IMR-90 (cell line): ENCODE results near the gene ENTREP3.

Source experiments
- CTCF ChIP-seq: conservative IDR thresholded peaks from 2 replicates; pipeline ENCODE4 v1.5.1; 2012; ENCODE audit warnings: mild to moderate bottlenecking, low read depth, low read length, improper control_type of control experiment
- ELK1 ChIP-seq: fragments of 150-350 bp; IDR thresholded peaks from 2 replicates; pipeline ENCODE4 v1.6.1; 2016; ENCODE audit warnings: low read depth, mild to moderate bottlenecking, low read length, moderate library complexity, borderline replicate concordance
- FOS ChIP-seq: fragments of 150-350 bp; IDR thresholded peaks from 2 replicates; pipeline ENCODE4 v1.6.1; 2016; ENCODE audit warnings: low read depth, low read length
- MAFK ChIP-seq: IDR thresholded peaks from 2 replicates; pipeline ENCODE4 v1.6.1; 2012; ENCODE audit warnings: low read depth, low read length, improper control_type of control experiment
- MAZ ChIP-seq: IDR thresholded peaks from 2 replicates; pipeline ENCODE4 v1.6.1; 2012; ENCODE audit warnings: low read depth, mild to moderate bottlenecking, low read length, improper control_type of control experiment, moderate library complexity, borderline replicate concordance
- MXI1 ChIP-seq: IDR thresholded peaks from 2 replicates; pipeline ENCODE4 v1.6.1; 2012; ENCODE audit warnings: low read depth, mild to moderate bottlenecking, low read length, moderate library complexity, borderline replicate concordance
- POLR2A ChIP-seq: IDR thresholded peaks from 2 replicates; pipeline ENCODE4 v1.6.1; 2012; ENCODE audit warnings: mild to moderate bottlenecking, low read depth, low read length
- RAD21 ChIP-seq: IDR thresholded peaks from 2 replicates; pipeline ENCODE4 v1.6.1; 2012; ENCODE audit warnings: low read length, improper control_type of control experiment
- RFX5 ChIP-seq: IDR thresholded peaks from 2 replicates; pipeline ENCODE4 v1.8.0; 2012; ENCODE audit warnings: low read depth, mild to moderate bottlenecking, low read length, moderate library complexity
- SMC3 ChIP-seq: fragments of 150-350 bp; IDR thresholded peaks from 2 replicates; pipeline ENCODE4 v1.6.1; 2016; ENCODE audit warnings: low read depth, mild to moderate bottlenecking, antibody characterized with exemption, low read length, moderate library complexity
- USF2 ChIP-seq: fragments of 150-350 bp; IDR thresholded peaks from 2 replicates; pipeline ENCODE4 v1.6.1; 2017; ENCODE audit warnings: mild to moderate bottlenecking, antibody characterized with exemption, low read length, low read depth

DNA sequence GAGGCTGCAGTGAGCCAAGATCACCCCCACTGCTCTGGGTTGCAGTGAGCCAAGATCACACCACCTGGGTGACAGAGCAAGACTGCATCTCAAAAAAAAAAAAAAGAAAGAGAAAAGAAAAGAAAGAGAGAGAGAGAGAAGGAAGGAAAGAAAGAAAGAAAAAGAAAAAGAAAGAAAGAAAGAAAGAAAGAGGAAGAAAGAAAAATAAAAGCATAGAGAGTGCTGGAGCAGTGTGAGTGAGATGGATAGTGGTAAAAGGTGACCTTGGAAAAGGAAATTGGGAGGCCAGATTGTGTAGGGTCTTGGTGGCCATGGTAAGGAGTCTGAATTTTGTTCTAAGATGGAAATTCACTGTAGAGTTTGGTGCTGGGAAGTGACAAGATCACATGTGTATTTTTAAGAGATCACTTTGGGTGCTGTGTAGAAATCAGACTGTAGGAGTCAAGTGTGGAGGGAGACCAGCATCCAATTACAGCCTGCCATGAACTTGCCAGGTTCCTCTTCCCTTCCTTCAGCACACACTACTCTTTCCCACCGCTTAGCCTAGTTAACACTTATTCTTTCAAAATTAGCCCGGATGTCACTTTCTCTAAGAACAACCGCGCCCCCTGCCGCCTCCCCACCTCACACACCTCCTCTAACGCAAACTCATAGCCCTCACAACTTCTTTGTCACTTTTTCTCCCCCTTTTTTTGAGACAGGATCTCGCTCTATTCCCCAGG, 28.9 kb downstream of the ENTREP3 start:
- no peak for TF ChIP-seq POLR2A
- peak; percentile 63 for TF ChIP-seq CTCF
- no peak for TF ChIP-seq USF2
- TF ChIP-seq MXI1, result no peak
- no peak for TF ChIP-seq ELK1
- no peak for TF ChIP-seq FOS
- TF ChIP-seq MAZ, result no peak
- TF ChIP-seq RAD21, result peak; percentile 61
- TF ChIP-seq RFX5, result no peak
- TF ChIP-seq MAFK, result no peak
- TF ChIP-seq SMC3, result peak; percentile 24
